Neural cell (in vitro differentiated cells): ENCODE results near the gene CD80. TPM values are rescaled to one million over a fixed set of nuclear protein-coding genes. Genes with fewer than 3 reads are reported as not detected.
"Not testable (repeated sequence)": the region's sequence is repeated elsewhere in the genome, so short reads cannot be mapped to it uniquely, and the experiment has no call there.

ENCODE experiments used
- H2AFZ ChIP-seq: fragments of 200-600, 300-800 bp; sonication (generic), shearing (Covaris generic); 2 replicates; pipeline ENCODE4 v1.6.0; 2014; ENCODE audit warnings: low read depth, mild to moderate bottlenecking, antibody characterized with exemption, low read length, moderate library complexity
- H3F3A ChIP-seq: fragments of 200-600 bp; shearing (Covaris generic); 2 replicates; pipeline ENCODE4 v1.6.1; 2016; ENCODE audit warnings: mild to moderate bottlenecking, moderate library complexity, mixed read lengths, antibody characterized with exemption, low read length; ENCODE audit not compliant: insufficient read depth, poor library complexity, severe bottlenecking
- H3K27ac ChIP-seq: fragments of 200-600, 300-800 bp; sonication (generic), shearing (Covaris generic); 2 replicates; pipeline ENCODE4 v1.5.1; 2014; ENCODE audit warnings: mild to moderate bottlenecking, low read length, moderate library complexity
- H3K27me3 ChIP-seq: fragments of 300-800, 200-600 bp; sonication (generic), shearing (Covaris generic); 2 replicates; pipeline ENCODE4 v1.6.0; 2014; ENCODE audit warnings: mild to moderate bottlenecking, low read depth, low read length, moderate library complexity; ENCODE audit not compliant: insufficient read depth
- H3K36me3 ChIP-seq: fragments of 300-800, 200-600 bp; sonication (generic), shearing (Covaris generic); 2 replicates; pipeline ENCODE4 v1.5.1; 2014; ENCODE audit warnings: mild to moderate bottlenecking, antibody characterized with exemption, low read length, moderate library complexity; ENCODE audit not compliant: insufficient read depth
- H3K4me2 ChIP-seq: fragments of 300-800, 200-600 bp; sonication (generic), shearing (Covaris generic); 2 replicates; pipeline ENCODE4 v1.6.0; 2014; ENCODE audit warnings: mild to moderate bottlenecking, low read length
- H3K4me3 ChIP-seq: fragments of 300-800, 200-600 bp; sonication (generic), shearing (Covaris generic); 2 replicates; pipeline ENCODE4 v1.5.1; 2014; ENCODE audit warnings: mild to moderate bottlenecking, low read length, moderate library complexity
- H3K79me2 ChIP-seq: fragments of 200-600 bp; shearing (Covaris generic); replicated peaks from 2 replicates; pipeline ENCODE4 v1.6.0; 2014; ENCODE audit warnings: mild to moderate bottlenecking, low read length, moderate library complexity; ENCODE audit not compliant: insufficient read depth
- H3K9ac ChIP-seq: fragments of 300-800, 200-600 bp; sonication (generic), shearing (Covaris generic); 2 replicates; pipeline ENCODE4 v1.6.1; 2016; ENCODE audit warnings: mild to moderate bottlenecking, low read length, mixed read lengths
- H3K9me2 ChIP-seq: fragments of 200-600 bp; shearing (Covaris generic); 2 replicates; pipeline ENCODE4 v1.6.1; 2016; ENCODE audit warnings: mild to moderate bottlenecking, low read length, mixed read lengths; ENCODE audit not compliant: insufficient read depth
- H3K9me3 ChIP-seq: fragments of 200-600, 300-800 bp; sonication (generic), shearing (Covaris generic); 2 replicates; pipeline ENCODE4 v1.6.1; 2016; ENCODE audit warnings: mild to moderate bottlenecking, mixed run types, low read length, moderate library complexity, mixed read lengths
- H4K20me1 ChIP-seq: fragments of 200-600 bp; shearing (Covaris generic); 2 replicates; pipeline ENCODE4 v1.6.1; 2016; ENCODE audit warnings: mild to moderate bottlenecking, mixed run types; ENCODE audit not compliant: insufficient read depth
- CTCF ChIP-seq: fragments of 450-650 bp; IDR thresholded peaks from 2 replicates; pipeline ENCODE4 v1.5.1; 2014; ENCODE audit warnings: antibody characterized with exemption, mild to moderate bottlenecking, moderate library complexity; ENCODE audit not compliant: poor library complexity, severe bottlenecking
- EP300 ChIP-seq: fragments of 450-650 bp; conservative IDR thresholded peaks from 2 replicates; pipeline ENCODE4 v1.6.1; 2014; ENCODE audit warnings: antibody characterized with exemption, mild to moderate bottlenecking, moderate library complexity; ENCODE audit not compliant: poor library complexity, severe bottlenecking
- EZH2 ChIP-seq: fragments of 200-600, 300-800 bp; shearing (Covaris generic), sonication (generic); IDR thresholded peaks from 2 replicates; pipeline ENCODE4 v1.6.1; 2014; ENCODE audit warnings: antibody characterized with exemption, low read length, borderline replicate concordance, mild to moderate bottlenecking; ENCODE audit not compliant: insufficient read depth, poor library complexity, severe bottlenecking
- MXI1 ChIP-seq: fragments of 450-650 bp; conservative IDR thresholded peaks from 2 replicates; pipeline ENCODE4 v1.6.1; 2014; ENCODE audit warnings: antibody characterized with exemption, mild to moderate bottlenecking; ENCODE audit not compliant: poor library complexity, severe bottlenecking
- POLR2AphosphoS5 ChIP-seq: IDR thresholded peaks from 2 replicates; pipeline ENCODE4 v1.6.1; 2012
- RAD21 ChIP-seq: fragments of 450-650 bp; conservative IDR thresholded peaks from 2 replicates; pipeline ENCODE4 v1.6.1; 2014; ENCODE audit warnings: antibody characterized with exemption, mild to moderate bottlenecking, moderate library complexity
- SMC3 ChIP-seq: fragments of 450-650 bp; conservative IDR thresholded peaks from 2 replicates; pipeline ENCODE4 v1.6.1; 2014; ENCODE audit warnings: antibody characterized with exemption, mild to moderate bottlenecking, moderate library complexity; ENCODE audit not compliant: poor library complexity
- TAF1 ChIP-seq: IDR thresholded peaks from 2 replicates; pipeline ENCODE4 v1.6.1; 2012; ENCODE audit warnings: low read depth
- polyA plus RNA-seq: library from polyadenylated mRNA; depleted of rRNA; stranded (reverse); fragments of >200 nt; gene quantifications from 2 replicates; pipeline ENCODE4 v1.2.3, GENCODE V29; 2014
- TF ChIP-seq, protein P1 (sequence below): IDR thresholded peaks from 2 replicates; pipeline ENCODE4 v1.6.1; 2012; ENCODE audit warnings: borderline replicate concordance

The CD80 gene
- polyA plus RNA-seq, 1 donor from 2014 or later, result not detected

GRCh38 chr3:119553823-119554415, 5.5 kb downstream of the CD80 start:
- H3F3A ChIP-seq, result no peaks in the 10 kb centered on the region
- H3K4me2 ChIP-seq, result no peak overlapping the region
- H3K36me3 ChIP-seq, result no peaks in the 10 kb centered on the region
- no peak for TF ChIP-seq CTCF
- no peak for TF ChIP-seq MXI1
- TF ChIP-seq, protein P1, sequence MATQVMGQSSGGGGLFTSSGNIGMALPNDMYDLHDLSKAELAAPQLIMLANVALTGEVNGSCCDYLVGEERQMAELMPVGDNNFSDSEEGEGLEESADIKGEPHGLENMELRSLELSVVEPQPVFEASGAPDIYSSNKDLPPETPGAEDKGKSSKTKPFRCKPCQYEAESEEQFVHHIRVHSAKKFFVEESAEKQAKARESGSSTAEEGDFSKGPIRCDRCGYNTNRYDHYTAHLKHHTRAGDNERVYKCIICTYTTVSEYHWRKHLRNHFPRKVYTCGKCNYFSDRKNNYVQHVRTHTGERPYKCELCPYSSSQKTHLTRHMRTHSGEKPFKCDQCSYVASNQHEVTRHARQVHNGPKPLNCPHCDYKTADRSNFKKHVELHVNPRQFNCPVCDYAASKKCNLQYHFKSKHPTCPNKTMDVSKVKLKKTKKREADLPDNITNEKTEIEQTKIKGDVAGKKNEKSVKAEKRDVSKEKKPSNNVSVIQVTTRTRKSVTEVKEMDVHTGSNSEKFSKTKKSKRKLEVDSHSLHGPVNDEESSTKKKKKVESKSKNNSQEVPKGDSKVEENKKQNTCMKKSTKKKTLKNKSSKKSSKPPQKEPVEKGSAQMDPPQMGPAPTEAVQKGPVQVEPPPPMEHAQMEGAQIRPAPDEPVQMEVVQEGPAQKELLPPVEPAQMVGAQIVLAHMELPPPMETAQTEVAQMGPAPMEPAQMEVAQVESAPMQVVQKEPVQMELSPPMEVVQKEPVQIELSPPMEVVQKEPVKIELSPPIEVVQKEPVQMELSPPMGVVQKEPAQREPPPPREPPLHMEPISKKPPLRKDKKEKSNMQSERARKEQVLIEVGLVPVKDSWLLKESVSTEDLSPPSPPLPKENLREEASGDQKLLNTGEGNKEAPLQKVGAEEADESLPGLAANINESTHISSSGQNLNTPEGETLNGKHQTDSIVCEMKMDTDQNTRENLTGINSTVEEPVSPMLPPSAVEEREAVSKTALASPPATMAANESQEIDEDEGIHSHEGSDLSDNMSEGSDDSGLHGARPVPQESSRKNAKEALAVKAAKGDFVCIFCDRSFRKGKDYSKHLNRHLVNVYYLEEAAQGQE, result no peak
- TF ChIP-seq EP300, result no peak
- TF ChIP-seq RAD21, result no peak
- TF ChIP-seq SMC3, result no peak
- TF ChIP-seq EZH2, result no peak
- TF ChIP-seq TAF1, result no peak
- TF ChIP-seq POLR2AphosphoS5, result no peak
- H4K20me1 ChIP-seq, result no peaks in the 10 kb centered on the region
- H3K27me3 ChIP-seq, result no peaks in the 10 kb centered on the region
- H3K9ac ChIP-seq, result no peak overlapping the region
- H3K79me2 ChIP-seq, result no peaks in the 10 kb centered on the region
- no peaks in the 10 kb centered on the region for H3K9me3 ChIP-seq
- H3K9me2 ChIP-seq, result no peaks in the 10 kb centered on the region
- no peak overlapping the region for H3K4me3 ChIP-seq
- H3K27ac ChIP-seq, result no peak overlapping the region
- H2AFZ ChIP-seq, result no peak overlapping the region

- H3K27me3 ChIP-seq, H3K9ac ChIP-seq, H3K9me2 ChIP-seq, H3K4me3 ChIP-seq, H3K4me2 ChIP-seq, H4K20me1 ChIP-seq, H3K9me3 ChIP-seq, H3K36me3 ChIP-seq, H3K27ac ChIP-seq, H3K79me2 ChIP-seq, H3F3A ChIP-seq, H2AFZ ChIP-seq: not testable (repeated sequence)
Observed at GRCh38 chr3:119552928-119553327, 6.5 kb downstream of the CD80 start.

DNA sequence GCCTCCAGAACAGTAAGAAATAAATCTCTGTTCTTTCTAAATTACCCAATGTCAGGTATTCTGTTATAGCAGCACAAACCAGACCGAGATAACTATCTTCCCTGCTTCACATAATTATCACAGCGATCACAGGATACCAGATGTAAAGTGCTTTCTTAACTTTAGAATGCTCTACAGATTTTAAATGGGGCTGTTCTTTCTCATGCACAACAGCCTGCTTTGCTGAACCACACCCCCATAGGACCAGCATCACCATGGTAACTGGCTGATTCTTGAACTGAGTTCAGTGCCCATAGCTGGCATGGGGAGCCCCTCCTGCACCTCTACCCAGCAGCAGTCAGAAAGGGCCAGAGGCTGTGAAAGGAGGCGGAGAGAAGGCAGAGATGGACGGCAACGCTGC, 7.8 kb downstream of the CD80 start:
- H3K4me3 ChIP-seq, result no peak overlapping the region
- no peak overlapping the region for H2AFZ ChIP-seq
- no peak for TF ChIP-seq TAF1
- TF ChIP-seq, protein P1, result no peak
- TF ChIP-seq RAD21, result no peak
- TF ChIP-seq MXI1, result no peak
- TF ChIP-seq POLR2AphosphoS5, result no peak
- no peak for TF ChIP-seq CTCF
- TF ChIP-seq SMC3, result no peak
- no peak for TF ChIP-seq EZH2
- TF ChIP-seq EP300, result no peak
- H3K9ac ChIP-seq, result no peak overlapping the region
- no peak overlapping the region for H3K4me2 ChIP-seq
- H3K9me3 ChIP-seq, result no peaks in the 10 kb centered on the region
- no peaks in the 10 kb centered on the region for H3F3A ChIP-seq
- H4K20me1 ChIP-seq, result no peaks in the 10 kb centered on the region
- H3K9me2 ChIP-seq, result no peaks in the 10 kb centered on the region
- no peaks in the 10 kb centered on the region for H3K79me2 ChIP-seq
- no peak overlapping the region for H3K27ac ChIP-seq
- no peaks in the 10 kb centered on the region for H3K36me3 ChIP-seq
- H3K27me3 ChIP-seq, result no peaks in the 10 kb centered on the region
